ENCODE results near the gene CHST11.

The CHST11 gene

GRCh38 chr12:104748356-104748755 is 291.6 kb downstream of the CHST11 start:
- no peak for DNase-seq (ENCODE audit: low read depth in 1 of 2, low spot score in 1 of 2)

GRCh38 chr12:104748790-104749189 is 292.0 kb downstream of the CHST11 start:
- no peak for DNase-seq (ENCODE audit: low read depth in 1 of 2, low spot score in 1 of 2)

GRCh38 chr12:104749545-104749944 is 292.8 kb downstream of the CHST11 start:
- no peak for DNase-seq (ENCODE audit: low read depth in 1 of 2, low spot score in 1 of 2)

GRCh38 chr12:104750061-104750460 is 293.3 kb downstream of the CHST11 start:
- no peak for DNase-seq (ENCODE audit: low read depth in 1 of 2, low spot score in 1 of 2)

- DNase-seq (ENCODE audit: low read depth in 1 of 2, low spot score in 1 of 2) = no peak
Observed at GRCh38 chr12:104751120-104751519, 294.4 kb downstream of the CHST11 start.

GRCh38 chr12:104751594-104751993 is 294.8 kb downstream of the CHST11 start:
- no peak for DNase-seq (ENCODE audit: low read depth in 1 of 2, low spot score in 1 of 2)

- DNase-seq (ENCODE audit: low read depth in 1 of 2, low spot score in 1 of 2) = no peak
Observed at GRCh38 chr12:104752016-104752415, 295.3 kb downstream of the CHST11 start.

- DNase-seq (ENCODE audit: low read depth in 1 of 2, low spot score in 1 of 2) = no peak
Observed at GRCh38 chr12:104752881-104753280, 296.1 kb downstream of the CHST11 start.

- no peak for DNase-seq (ENCODE audit: low read depth in 1 of 2, low spot score in 1 of 2)
Observed at GRCh38 chr12:104756901-104757300, 300.2 kb downstream of the CHST11 start.

- no peak for DNase-seq (ENCODE audit: low read depth in 1 of 2, low spot score in 1 of 2)
Observed at GRCh38 chr12:104758771-104759170, 302.0 kb downstream of the CHST11 start.

GRCh38 chr12:104761091-104761490 is 304.3 kb downstream of the CHST11 start:
- DNase-seq (ENCODE audit: low read depth in 1 of 2, low spot score in 1 of 2) = no peak

GRCh38 chr12:104761611-104762010 is 304.9 kb downstream of the CHST11 start:
- DNase-seq (ENCODE audit: low read depth in 1 of 2, low spot score in 1 of 2) = no peak

GRCh38 chr12:104763168-104763805 is 306.5 kb downstream of the CHST11 start:
- DNase-seq (ENCODE audit: low read depth in 1 of 2, low spot score in 1 of 2) = no peak

- no peak for DNase-seq (ENCODE audit: low read depth in 1 of 2, low spot score in 1 of 2)
Observed at GRCh38 chr12:104764225-104765091, 307.7 kb downstream of the CHST11 start.

- DNase-seq (ENCODE audit: low read depth in 1 of 2, low spot score in 1 of 2) = no peak
Observed at GRCh38 chr12:104767261-104767660, 310.5 kb downstream of the CHST11 start.

GRCh38 chr12:104768033-104768432 is 311.3 kb downstream of the CHST11 start:
- DNase-seq (ENCODE audit: low read depth in 1 of 2, low spot score in 1 of 2) = no peak

GRCh38 chr12:104769144-104769561 is 312.4 kb downstream of the CHST11 start:
- no peak for DNase-seq (ENCODE audit: low read depth in 1 of 2, low spot score in 1 of 2)

GRCh38 chr12:104772336-104772735 is 315.6 kb downstream of the CHST11 start:
- DNase-seq (ENCODE audit: low read depth in 1 of 2, low spot score in 1 of 2) = no peak

- no peak for DNase-seq (ENCODE audit: low read depth in 1 of 2, low spot score in 1 of 2)
Observed at GRCh38 chr12:104775731-104776231, 319.0 kb downstream of the CHST11 start.

- no peak for DNase-seq (ENCODE audit: low read depth in 1 of 2, low spot score in 1 of 2)
Observed at GRCh38 chr12:104779134-104779533, 322.4 kb downstream of the CHST11 start.

- no peak for DNase-seq (ENCODE audit: low read depth in 1 of 2, low spot score in 1 of 2)
Observed at GRCh38 chr12:104782296-104782695, 325.5 kb downstream of the CHST11 start.

- no peak for DNase-seq (ENCODE audit: low read depth in 1 of 2, low spot score in 1 of 2)
Observed at GRCh38 chr12:104784592-104784991, 327.8 kb downstream of the CHST11 start.
